DOHH2 (cell line): ENCODE measurements around the gene ZDHHC24.

Experiments used
- EZH2phosphoT487 ChIP-seq: fragments of 200-600 bp; sonication (generic); IDR thresholded peaks from 2 replicates; pipeline ENCODE4 v1.6.1; 2017; ENCODE audit warnings: borderline replicate concordance, mild to moderate bottlenecking, antibody characterized with exemption, low read length, moderate library complexity, mixed read lengths
- TF ChIP-seq, protein P1 (sequence below): fragments of 200-600 bp; sonication (generic); IDR thresholded peaks from one replicate; pipeline ENCODE4 v1.5.1; 2014; ENCODE audit warnings: antibody characterized with exemption, mild to moderate bottlenecking, low read depth, low read length; ENCODE audit not compliant: poor library complexity, severe bottlenecking

DNA sequence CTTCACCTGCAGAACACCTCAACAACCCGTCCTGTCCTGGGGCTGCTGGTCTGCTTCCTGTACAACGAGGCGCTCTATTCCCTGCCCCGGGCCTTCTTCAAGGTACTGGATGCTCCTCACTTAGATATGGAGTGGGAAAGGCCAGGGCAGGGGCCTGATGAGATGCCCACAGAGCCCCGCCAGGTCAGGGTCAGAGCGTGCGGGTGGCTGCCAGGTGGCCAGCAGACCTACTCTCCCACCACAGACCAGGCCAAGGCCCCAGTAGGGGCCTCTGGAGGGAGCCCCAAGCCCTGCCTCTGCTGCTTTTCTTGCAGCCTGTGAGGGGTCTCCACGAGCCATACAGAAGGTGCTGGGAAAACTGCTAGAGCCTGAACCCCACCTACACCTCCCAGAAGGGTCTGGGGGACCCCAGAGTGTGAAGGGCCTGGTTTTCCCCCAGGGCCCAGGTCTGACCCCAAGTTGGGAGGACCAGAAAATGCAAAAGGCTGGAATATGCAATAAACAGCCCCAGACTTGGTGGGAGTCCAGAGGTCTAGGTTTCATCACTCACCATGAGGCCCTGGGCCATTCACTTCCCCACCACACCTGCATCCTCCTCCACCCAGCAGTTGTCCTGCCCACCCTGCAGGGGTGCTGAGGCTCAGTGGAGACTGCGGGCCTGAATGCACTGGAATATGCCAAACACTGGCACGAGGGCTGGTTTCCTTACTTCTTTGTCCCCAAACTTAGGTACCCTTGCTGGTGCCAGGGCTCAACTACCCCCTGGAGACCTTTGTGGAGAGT lies 14.7 kb downstream of the ZDHHC24 start:
- TF ChIP-seq, protein P1, sequence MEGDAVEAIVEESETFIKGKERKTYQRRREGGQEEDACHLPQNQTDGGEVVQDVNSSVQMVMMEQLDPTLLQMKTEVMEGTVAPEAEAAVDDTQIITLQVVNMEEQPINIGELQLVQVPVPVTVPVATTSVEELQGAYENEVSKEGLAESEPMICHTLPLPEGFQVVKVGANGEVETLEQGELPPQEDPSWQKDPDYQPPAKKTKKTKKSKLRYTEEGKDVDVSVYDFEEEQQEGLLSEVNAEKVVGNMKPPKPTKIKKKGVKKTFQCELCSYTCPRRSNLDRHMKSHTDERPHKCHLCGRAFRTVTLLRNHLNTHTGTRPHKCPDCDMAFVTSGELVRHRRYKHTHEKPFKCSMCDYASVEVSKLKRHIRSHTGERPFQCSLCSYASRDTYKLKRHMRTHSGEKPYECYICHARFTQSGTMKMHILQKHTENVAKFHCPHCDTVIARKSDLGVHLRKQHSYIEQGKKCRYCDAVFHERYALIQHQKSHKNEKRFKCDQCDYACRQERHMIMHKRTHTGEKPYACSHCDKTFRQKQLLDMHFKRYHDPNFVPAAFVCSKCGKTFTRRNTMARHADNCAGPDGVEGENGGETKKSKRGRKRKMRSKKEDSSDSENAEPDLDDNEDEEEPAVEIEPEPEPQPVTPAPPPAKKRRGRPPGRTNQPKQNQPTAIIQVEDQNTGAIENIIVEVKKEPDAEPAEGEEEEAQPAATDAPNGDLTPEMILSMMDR, result no peak
- no peak for TF ChIP-seq EZH2phosphoT487
